MM.1S (cell line): Measurements from ENCODE around the gene TPH2.

Experiments
- DNase-seq: peaks from one replicate; pipeline ENCODE4 v3.0.0-alpha.2; 2015
- H2AFZ ChIP-seq: fragments of 300-600 bp; sonication (generic); 2 replicates; pipeline ENCODE4 v1.6.0; 2016; ENCODE audit warnings: antibody characterized with exemption, low read length
- H3F3A ChIP-seq: fragments of 300-600 bp; sonication (generic); 2 replicates; pipeline ENCODE4 v1.6.1; 2016; ENCODE audit warnings: mild to moderate bottlenecking, antibody characterized with exemption, low read length, moderate library complexity, mixed read lengths; ENCODE audit not compliant: insufficient read depth
- H3K27ac ChIP-seq: fragments of 300-600 bp; sonication (generic); 2 replicates; pipeline ENCODE4 v1.5.1; 2016; ENCODE audit warnings: mild to moderate bottlenecking, low read length
- H3K27me3 ChIP-seq: fragments of 300-600 bp; sonication (generic); replicated peaks from 2 replicates; pipeline ENCODE4 v1.6.0; 2016; ENCODE audit warnings: low read length; ENCODE audit not compliant: insufficient read depth
- H3K36me3 ChIP-seq: fragments of 300-600 bp; sonication (generic); replicated peaks from 2 replicates; pipeline ENCODE4 v1.6.1; 2016; ENCODE audit warnings: mild to moderate bottlenecking, low read length, mixed read lengths; ENCODE audit not compliant: insufficient read depth
- H3K4me1 ChIP-seq: fragments of 300-600 bp; sonication (generic); 2 replicates; pipeline ENCODE4 v1.6.1; 2016; ENCODE audit warnings: low read length, mixed read lengths
- H3K4me2 ChIP-seq: fragments of 300-600 bp; sonication (generic); 2 replicates; pipeline ENCODE4 v1.6.0; 2016; ENCODE audit warnings: low read depth, low read length
- H3K4me3 ChIP-seq: fragments of 300-600 bp; sonication (generic); 2 replicates; pipeline ENCODE4 v1.5.1; 2016; ENCODE audit warnings: low read length, mixed read lengths
- H3K79me2 ChIP-seq: fragments of 300-600 bp; sonication (generic); 2 replicates; pipeline ENCODE4 v1.6.1; 2016; ENCODE audit warnings: mixed run types, low read length, mixed read lengths
- H3K9ac ChIP-seq: fragments of 300-600 bp; sonication (generic); 2 replicates; pipeline ENCODE4 v1.6.1; 2016; ENCODE audit warnings: low read length, mixed read lengths
- H3K9me2 ChIP-seq: fragments of 300-600 bp; sonication (generic); replicated peaks from 2 replicates; pipeline ENCODE4 v1.6.1; 2016; ENCODE audit warnings: mild to moderate bottlenecking, low read length, mixed read lengths; ENCODE audit not compliant: insufficient read depth
- H3K9me3 ChIP-seq: fragments of 300-600 bp; sonication (generic); replicated peaks from 2 replicates; pipeline ENCODE4 v1.6.1; 2016; ENCODE audit warnings: mild to moderate bottlenecking, low read length, mixed read lengths; ENCODE audit not compliant: insufficient read depth
- H4K20me1 ChIP-seq: fragments of 300-600 bp; sonication (generic); 2 replicates; pipeline ENCODE4 v1.6.1; 2016; ENCODE audit warnings: mild to moderate bottlenecking, low read length, moderate library complexity, mixed read lengths; ENCODE audit not compliant: insufficient read depth
- CTCF ChIP-seq: fragments of 300-600 bp; sonication (generic); IDR thresholded peaks from 2 replicates; pipeline ENCODE4 v1.5.1; 2016; ENCODE audit warnings: antibody characterized with exemption, low read length, mixed read lengths
- EZH2 ChIP-seq: fragments of 300-600 bp; sonication (generic); optimal IDR thresholded peaks from 2 replicates; pipeline ENCODE3; 2017; ENCODE audit warnings: low read depth, mild to moderate bottlenecking, antibody characterized with exemption, low read length, mixed read lengths
- EZH2phosphoT487 ChIP-seq: fragments of 300-600 bp; sonication (generic); IDR thresholded peaks from 2 replicates; pipeline ENCODE4 v1.6.1; 2018; ENCODE audit warnings: antibody characterized with exemption, low read length

TPH2 gene

GRCh38 chr12:72063073-72063472 is 124.4 kb downstream of the TPH2 start:
- H3K27ac ChIP-seq = no peak overlapping the region
- H3K9ac ChIP-seq = no peak overlapping the region
- H3K9me3 ChIP-seq = no peaks in the 10 kb centered on the region
- no peaks in the 10 kb centered on the region for H3K36me3 ChIP-seq
- H3K4me1 ChIP-seq = no peaks in the 10 kb centered on the region
- H4K20me1 ChIP-seq = no peaks in the 10 kb centered on the region
- DNase-seq = no peak
- no peaks in the 10 kb centered on the region for H3K9me2 ChIP-seq
- H2AFZ ChIP-seq = no peak overlapping the region
- H3K4me2 ChIP-seq = no peak overlapping the region
- no peaks in the 10 kb centered on the region for H3K79me2 ChIP-seq
- no peak overlapping the region for H3K4me3 ChIP-seq
- no peak for TF ChIP-seq CTCF
- no peak for TF ChIP-seq EZH2phosphoT487
- TF ChIP-seq EZH2 = no peak
- H3F3A ChIP-seq = no peaks in the 10 kb centered on the region
- no peaks in the 10 kb centered on the region for H3K27me3 ChIP-seq

- no peaks in the 10 kb centered on the region for H3K9me2 ChIP-seq
- H3K27me3 ChIP-seq = no peaks in the 10 kb centered on the region
- no peaks in the 10 kb centered on the region for H3K36me3 ChIP-seq
- H3K27ac ChIP-seq = no peak overlapping the region
- no peak for DNase-seq
- TF ChIP-seq CTCF (no peak), EZH2phosphoT487 (no peak), EZH2 (no peak)
- no peaks in the 10 kb centered on the region for H3F3A ChIP-seq
- H3K4me1 ChIP-seq = no peaks in the 10 kb centered on the region
- no peak overlapping the region for H3K4me2 ChIP-seq
- no peaks in the 10 kb centered on the region for H4K20me1 ChIP-seq
- no peak overlapping the region for H3K9ac ChIP-seq
- no peak overlapping the region for H3K4me3 ChIP-seq
- no peaks in the 10 kb centered on the region for H3K9me3 ChIP-seq
- H2AFZ ChIP-seq = no peak overlapping the region
- H3K79me2 ChIP-seq = no peaks in the 10 kb centered on the region
Observed at GRCh38 chr12:72071030-72071429, 132.4 kb downstream of the TPH2 start.

GRCh38 chr12:72072592-72073212 is 134.1 kb downstream of the TPH2 start:
- no peaks in the 10 kb centered on the region for H3F3A ChIP-seq
- H3K4me3 ChIP-seq = no peak overlapping the region
- no peak overlapping the region for H3K27ac ChIP-seq
- H4K20me1 ChIP-seq = no peaks in the 10 kb centered on the region
- H3K27me3 ChIP-seq = no peaks in the 10 kb centered on the region
- H2AFZ ChIP-seq = no peak overlapping the region
- H3K4me2 ChIP-seq = no peak overlapping the region
- no peak for TF ChIP-seq EZH2phosphoT487
- TF ChIP-seq CTCF = no peak
- TF ChIP-seq EZH2 = no peak
- H3K9me2 ChIP-seq = no peaks in the 10 kb centered on the region
- no peaks in the 10 kb centered on the region for H3K79me2 ChIP-seq
- no peak overlapping the region for H3K9ac ChIP-seq
- no peaks in the 10 kb centered on the region for H3K4me1 ChIP-seq
- no peaks in the 10 kb centered on the region for H3K9me3 ChIP-seq
- no peak for DNase-seq
- H3K36me3 ChIP-seq = no peaks in the 10 kb centered on the region
